ENCODE data around the gene EPYC.
"Not testable (repeated sequence)": the region's sequence is repeated elsewhere in the genome, so short reads cannot be mapped to it uniquely, and the experiment has no call there.

EPYC gene

GRCh38 chr12:90989686-90990111, 15.1 kb downstream of the EPYC start:
- peaks cover 28% of the 10 kb centered on the region for H3K27me3 ChIP-seq (ENCODE audit: control insufficient read depth, insufficient read depth, low read length)
- peaks cover 3% of the 10 kb centered on the region for H3K4me1 ChIP-seq (ENCODE audit: control insufficient read depth, insufficient read depth, low read length)
- no peaks in the 10 kb centered on the region for H3K36me3 ChIP-seq (ENCODE audit: control insufficient read depth, insufficient read depth, low read length)
- no peak overlapping the region for H3K4me3 ChIP-seq (ENCODE audit: low read depth, low read length)
- no peak overlapping the region for H3K9ac ChIP-seq (ENCODE audit: low read depth, low read length)
- no peaks in the 10 kb centered on the region for H3K9me3 ChIP-seq (ENCODE audit: control insufficient read depth, insufficient read depth, low read length)

GRCh38 chr12:90987520-90987919, 17.3 kb downstream of the EPYC start:
- H3K9me3 ChIP-seq (ENCODE audit: control insufficient read depth, insufficient read depth, low read length) = no peaks in the 10 kb centered on the region
- peaks cover 9% of the 10 kb centered on the region for H3K4me1 ChIP-seq (ENCODE audit: control insufficient read depth, insufficient read depth, low read length)
- H3K36me3 ChIP-seq (ENCODE audit: control insufficient read depth, insufficient read depth, low read length) = no peaks in the 10 kb centered on the region
- peaks cover 39% of the 10 kb centered on the region for H3K27me3 ChIP-seq (ENCODE audit: control insufficient read depth, insufficient read depth, low read length)
- H3K9ac ChIP-seq (ENCODE audit: low read depth, low read length) = no peak overlapping the region
- H3K4me3 ChIP-seq (ENCODE audit: low read depth, low read length) = no peak overlapping the region

DNA sequence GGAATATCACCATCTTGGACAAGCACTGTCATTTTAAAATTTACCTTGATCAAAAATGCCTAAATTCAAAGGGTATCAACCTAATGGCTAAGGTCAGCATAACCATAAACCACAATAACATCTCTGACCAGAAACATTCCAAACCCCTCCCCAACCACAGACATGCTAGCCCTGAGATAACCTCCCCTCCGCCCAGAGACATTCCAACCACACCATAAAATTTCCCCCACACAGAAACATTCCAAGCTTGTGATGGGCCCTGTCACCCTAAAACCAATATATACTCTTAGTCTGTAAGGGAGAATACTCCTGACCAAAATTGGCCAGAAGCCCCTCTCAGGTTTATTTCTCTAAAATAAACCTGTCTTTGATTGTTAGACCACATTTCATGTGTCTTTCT, 17.7 kb downstream of the EPYC start:
- H3K9ac ChIP-seq (ENCODE audit: low read depth, low read length) = no peak overlapping the region
- peaks cover 43% of the 10 kb centered on the region for H3K27me3 ChIP-seq (ENCODE audit: control insufficient read depth, insufficient read depth, low read length)
- no peak overlapping the region for H3K4me3 ChIP-seq (ENCODE audit: low read depth, low read length)
- no peaks in the 10 kb centered on the region for H3K36me3 ChIP-seq (ENCODE audit: control insufficient read depth, insufficient read depth, low read length)
- H3K9me3 ChIP-seq (ENCODE audit: control insufficient read depth, insufficient read depth, low read length) = no peaks in the 10 kb centered on the region
- H3K4me1 ChIP-seq (ENCODE audit: control insufficient read depth, insufficient read depth, low read length) = peaks cover 9% of the 10 kb centered on the region

DNA sequence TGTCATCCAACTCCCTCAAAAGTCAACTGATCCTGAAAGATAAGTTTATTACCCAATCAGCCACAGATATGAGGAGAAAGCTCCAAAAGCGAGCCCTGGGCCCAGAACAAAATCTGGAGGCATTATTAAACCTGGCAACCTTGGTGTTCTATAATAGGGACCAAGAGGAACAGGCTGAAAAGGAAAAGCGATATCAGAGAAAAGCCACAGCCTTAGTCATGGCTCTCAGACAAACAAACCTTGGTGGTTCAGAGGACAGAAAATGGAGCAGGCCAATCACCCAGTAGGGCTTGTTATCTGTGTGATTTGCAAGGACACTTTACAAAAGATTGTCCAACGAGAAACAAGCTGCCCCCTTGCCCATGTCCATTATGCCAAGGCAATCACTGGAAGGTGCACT, 19.4 kb downstream of the EPYC start:
- not testable (repeated sequence) for H3K4me1 ChIP-seq (ENCODE audit: control insufficient read depth, insufficient read depth, low read length); H3K9me3 ChIP-seq (ENCODE audit: control insufficient read depth, insufficient read depth, low read length); H3K9ac ChIP-seq (ENCODE audit: low read depth, low read length); H3K36me3 ChIP-seq (ENCODE audit: control insufficient read depth, insufficient read depth, low read length); H3K4me3 ChIP-seq (ENCODE audit: low read depth, low read length)
- peaks cover 61% of the 10 kb centered on the region for H3K27me3 ChIP-seq (ENCODE audit: control insufficient read depth, insufficient read depth, low read length)

- no peak overlapping the region for H3K4me3 ChIP-seq (ENCODE audit: low read depth, low read length)
- peaks cover 72% of the 10 kb centered on the region for H3K27me3 ChIP-seq (ENCODE audit: control insufficient read depth, insufficient read depth, low read length)
- no peak overlapping the region for H3K9ac ChIP-seq (ENCODE audit: low read depth, low read length)
- H3K9me3 ChIP-seq (ENCODE audit: control insufficient read depth, insufficient read depth, low read length) = no peaks in the 10 kb centered on the region
- H3K36me3 ChIP-seq (ENCODE audit: control insufficient read depth, insufficient read depth, low read length) = no peaks in the 10 kb centered on the region
- peaks cover 9% of the 10 kb centered on the region for H3K4me1 ChIP-seq (ENCODE audit: control insufficient read depth, insufficient read depth, low read length)
Measured at GRCh38 chr12:90984114-90984513, 20.7 kb downstream of the EPYC start.

GRCh38 chr12:90982170-90982569, 22.6 kb downstream of the EPYC start:
- H3K27me3 ChIP-seq (ENCODE audit: control insufficient read depth, insufficient read depth, low read length) = peaks cover 65% of the 10 kb centered on the region
- no peaks in the 10 kb centered on the region for H3K9me3 ChIP-seq (ENCODE audit: control insufficient read depth, insufficient read depth, low read length)

GRCh38 chr12:90979951-90980350, 24.8 kb downstream of the EPYC start:
- Histone ChIP-seq H3K9ac (ENCODE audit: low read depth, low read length) (no peak overlapping the region), H3K9me3 (ENCODE audit: control insufficient read depth, insufficient read depth, low read length) (no peaks in the 10 kb centered on the region), H3K4me1 (ENCODE audit: control insufficient read depth, insufficient read depth, low read length) (peaks cover 8% of the 10 kb centered on the region), H3K4me3 (ENCODE audit: low read depth, low read length) (no peak overlapping the region), H3K27me3 (ENCODE audit: control insufficient read depth, insufficient read depth, low read length) (peaks cover 44% of the 10 kb centered on the region), H3K36me3 (ENCODE audit: control insufficient read depth, insufficient read depth, low read length) (no peaks in the 10 kb centered on the region)

More at GRCh38 chr12:90982170-90982569, 22.6 kb downstream of the EPYC start:
- H3K36me3 ChIP-seq (ENCODE audit: control insufficient read depth, insufficient read depth, low read length) = no peaks in the 10 kb centered on the region
- no peak overlapping the region for H3K9ac ChIP-seq (ENCODE audit: low read depth, low read length)
- H3K4me1 ChIP-seq (ENCODE audit: control insufficient read depth, insufficient read depth, low read length) = peaks cover 9% of the 10 kb centered on the region
- no peak overlapping the region for H3K4me3 ChIP-seq (ENCODE audit: low read depth, low read length)

DNA sequence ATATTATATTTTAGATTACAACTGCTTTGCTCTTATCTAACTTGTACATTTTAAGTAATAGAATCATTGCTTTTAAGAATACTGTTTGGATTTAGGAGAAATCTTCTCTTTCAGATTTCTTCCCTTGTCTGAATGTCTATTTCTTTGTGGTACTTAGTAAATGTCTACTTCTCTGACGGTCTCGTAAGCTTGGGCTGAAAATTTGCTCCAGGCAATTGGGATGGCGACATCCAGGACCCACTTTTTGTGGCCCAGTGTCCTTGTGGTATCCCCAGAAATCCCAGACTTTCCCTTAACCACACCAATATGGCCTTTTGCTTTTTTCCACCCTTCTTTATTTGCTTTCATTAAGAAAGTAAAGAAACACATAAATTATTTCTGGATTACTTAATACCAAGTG, 25.8 kb downstream of the EPYC start:
- H3K9ac ChIP-seq (ENCODE audit: low read depth, low read length) = no peak overlapping the region

DNA sequence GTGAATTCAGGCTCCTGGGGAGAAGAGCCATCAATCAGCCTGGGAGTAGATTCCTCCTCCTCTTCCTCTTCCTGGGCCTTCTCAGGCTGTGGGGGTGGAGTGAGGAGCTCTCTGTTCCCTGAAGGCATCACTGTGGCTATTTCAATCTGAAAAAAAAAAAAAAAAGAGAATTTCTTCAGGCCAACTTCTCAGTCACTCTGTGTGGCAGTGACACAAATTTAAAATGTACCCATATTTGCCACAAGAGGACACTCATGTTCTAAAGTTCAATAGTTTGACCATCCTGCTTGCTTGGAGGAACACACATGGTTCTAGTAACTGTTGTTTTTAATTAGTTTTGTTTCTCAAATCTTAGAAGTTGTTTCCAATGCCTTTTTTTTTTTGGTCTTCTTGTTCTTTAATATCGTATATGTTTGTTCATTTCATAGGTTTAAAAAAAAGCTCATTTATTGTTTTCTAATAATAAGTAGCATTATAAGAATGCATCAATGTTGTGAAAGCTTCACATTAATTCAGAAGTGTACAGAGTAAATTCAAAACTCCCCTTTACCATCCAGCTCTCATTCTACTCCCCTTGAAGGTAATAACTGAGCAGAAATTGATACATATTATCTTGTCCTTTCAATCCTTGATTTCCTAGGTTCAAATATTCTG, 26.5 kb downstream of the EPYC start:
- Histone ChIP-seq H3K9me3 (ENCODE audit: control insufficient read depth, insufficient read depth, low read length) (no peaks in the 10 kb centered on the region), H3K36me3 (ENCODE audit: control insufficient read depth, insufficient read depth, low read length) (no peaks in the 10 kb centered on the region), H3K4me1 (ENCODE audit: control insufficient read depth, insufficient read depth, low read length) (no peaks in the 10 kb centered on the region), H3K4me3 (ENCODE audit: low read depth, low read length) (no peak overlapping the region), H3K9ac (ENCODE audit: low read depth, low read length) (no peak overlapping the region), H3K27me3 (ENCODE audit: control insufficient read depth, insufficient read depth, low read length) (peaks cover 40% of the 10 kb centered on the region)

More for the DNA sequence above, 25.8 kb downstream of the EPYC start:
- H3K36me3 ChIP-seq (ENCODE audit: control insufficient read depth, insufficient read depth, low read length) = no peaks in the 10 kb centered on the region
- H3K9me3 ChIP-seq (ENCODE audit: control insufficient read depth, insufficient read depth, low read length) = no peaks in the 10 kb centered on the region
- no peak overlapping the region for H3K4me3 ChIP-seq (ENCODE audit: low read depth, low read length)
- peaks cover 44% of the 10 kb centered on the region for H3K27me3 ChIP-seq (ENCODE audit: control insufficient read depth, insufficient read depth, low read length)
- H3K4me1 ChIP-seq (ENCODE audit: control insufficient read depth, insufficient read depth, low read length) = peaks cover 5% of the 10 kb centered on the region

GRCh38 chr12:90977224-90977623, 27.5 kb downstream of the EPYC start:
- Histone ChIP-seq H3K4me1 (ENCODE audit: control insufficient read depth, insufficient read depth, low read length) (no peaks in the 10 kb centered on the region), H3K9me3 (ENCODE audit: control insufficient read depth, insufficient read depth, low read length) (no peaks in the 10 kb centered on the region), H3K4me3 (ENCODE audit: low read depth, low read length) (no peak overlapping the region), H3K36me3 (ENCODE audit: control insufficient read depth, insufficient read depth, low read length) (no peaks in the 10 kb centered on the region), H3K27me3 (ENCODE audit: control insufficient read depth, insufficient read depth, low read length) (peaks cover 30% of the 10 kb centered on the region), H3K9ac (ENCODE audit: low read depth, low read length) (no peak overlapping the region)

DNA sequence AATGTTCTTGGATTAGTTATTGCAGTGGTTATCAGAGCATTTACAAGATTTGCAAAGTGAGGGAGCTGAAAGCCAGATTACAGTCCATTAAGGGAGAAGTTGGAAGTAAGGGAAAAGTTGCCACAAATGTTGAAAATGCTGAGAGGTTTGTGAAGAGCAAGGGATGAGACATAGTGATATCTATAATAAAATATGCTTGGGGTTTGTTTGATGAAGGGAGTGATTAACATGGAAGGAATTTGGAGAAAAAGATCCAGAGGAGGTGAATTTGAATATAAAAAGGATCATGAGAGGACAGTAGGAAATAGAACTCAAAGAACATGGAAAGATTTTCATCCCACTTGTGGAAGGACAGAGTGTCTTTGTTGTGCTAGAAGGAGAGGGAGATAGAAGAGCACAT, 30.5 kb downstream of the EPYC start:
- Histone ChIP-seq H3K4me1 (ENCODE audit: control insufficient read depth, insufficient read depth, low read length) (no peaks in the 10 kb centered on the region), H3K27me3 (ENCODE audit: control insufficient read depth, insufficient read depth, low read length) (peaks cover under 1% of the 10 kb centered on the region), H3K9ac (ENCODE audit: low read depth, low read length) (no peak overlapping the region), H3K4me3 (ENCODE audit: low read depth, low read length) (no peak overlapping the region), H3K36me3 (ENCODE audit: control insufficient read depth, insufficient read depth, low read length) (no peaks in the 10 kb centered on the region), H3K9me3 (ENCODE audit: control insufficient read depth, insufficient read depth, low read length) (no peaks in the 10 kb centered on the region)

DNA sequence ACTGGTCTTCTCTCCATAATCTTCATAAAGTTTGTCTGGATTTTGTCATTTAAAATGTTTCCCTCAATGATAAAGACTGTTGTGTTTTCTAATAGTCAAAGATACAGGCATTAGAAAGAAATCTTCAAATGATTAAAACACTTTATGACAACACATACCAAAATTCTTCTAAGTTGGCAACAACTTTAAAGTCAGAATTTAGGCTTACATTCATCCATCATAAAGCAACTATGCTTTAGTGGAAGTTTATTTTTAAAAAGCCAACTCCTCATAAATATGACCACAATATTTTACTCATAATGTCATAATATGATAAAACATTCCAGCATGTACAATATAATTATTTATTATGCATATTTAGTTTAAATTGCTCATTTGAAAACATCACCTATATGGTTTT, 32.5 kb downstream of the EPYC start:
- H3K4me1 ChIP-seq (ENCODE audit: control insufficient read depth, insufficient read depth, low read length) = no peaks in the 10 kb centered on the region
- no peak overlapping the region for H3K9ac ChIP-seq (ENCODE audit: low read depth, low read length)
- no peaks in the 10 kb centered on the region for H3K9me3 ChIP-seq (ENCODE audit: control insufficient read depth, insufficient read depth, low read length)

More for the DNA sequence above, 32.5 kb downstream of the EPYC start:
- Histone ChIP-seq H3K27me3 (ENCODE audit: control insufficient read depth, insufficient read depth, low read length) (no peaks in the 10 kb centered on the region), H3K4me3 (ENCODE audit: low read depth, low read length) (no peak overlapping the region), H3K36me3 (ENCODE audit: control insufficient read depth, insufficient read depth, low read length) (no peaks in the 10 kb centered on the region)

Data from iPS-15b (cell line).